Umbilical cord (tissue), 2 donors: ENCODE measurements around the gene CEMIP2. TPM values are rescaled to one million over a fixed set of nuclear protein-coding genes. Genes with fewer than 3 reads are reported as not detected.
A peak's percentile ranks its signal among the peaks of the same experiment; 100 is the strongest.

Experiments used
- DNase-seq: peaks from one replicate; pipeline ENCODE4 v3.0.0-alpha.2; 2015; ENCODE audit warnings: low spot score
- total RNA-seq: library from RNA; depleted of rRNA; stranded (reverse); fragments of >200 nt; gene quantifications from one replicate; pipeline ENCODE4 v1.2.3, GENCODE V29; 2014; ENCODE audit warnings: low replicate concordance; ENCODE audit not compliant: insufficient read depth

Gene CEMIP2
- total RNA-seq, 1 donor from 2014 or later = 116 TPM

DNA sequence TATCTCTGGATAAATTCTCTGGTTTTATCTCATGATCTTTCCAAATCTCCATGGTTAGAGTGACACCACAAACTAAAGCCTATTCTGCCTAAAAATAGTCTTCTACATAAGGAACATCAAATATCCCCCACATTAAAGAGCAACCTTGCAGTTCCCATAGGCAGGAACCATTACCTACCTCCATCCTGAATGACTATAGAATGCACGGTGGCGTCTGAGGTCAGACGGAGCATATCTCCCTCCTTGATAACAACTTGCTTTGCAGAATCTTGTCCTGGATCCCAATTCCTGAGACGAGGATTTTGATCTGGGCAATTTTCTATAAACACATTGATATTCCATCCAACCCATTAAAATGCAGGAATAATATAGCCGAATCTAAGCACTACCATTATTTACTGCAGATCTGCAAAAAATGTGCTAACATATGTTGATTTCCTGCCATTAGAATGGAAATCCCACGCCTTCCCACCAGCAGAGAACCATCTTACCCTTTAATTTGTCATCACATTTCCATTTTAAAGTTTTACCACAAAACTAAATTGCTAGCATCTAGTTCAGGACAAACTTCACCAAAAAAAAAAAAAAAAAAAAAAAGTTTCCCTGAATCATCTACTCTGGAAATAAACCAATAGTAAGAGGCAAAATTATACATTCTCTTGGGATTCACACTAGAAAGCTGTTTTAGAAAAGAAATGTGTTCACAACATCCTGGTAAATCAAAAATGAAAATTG is 22.1 kb downstream of the CEMIP2 start:
- DNase-seq = no peak

DNA sequence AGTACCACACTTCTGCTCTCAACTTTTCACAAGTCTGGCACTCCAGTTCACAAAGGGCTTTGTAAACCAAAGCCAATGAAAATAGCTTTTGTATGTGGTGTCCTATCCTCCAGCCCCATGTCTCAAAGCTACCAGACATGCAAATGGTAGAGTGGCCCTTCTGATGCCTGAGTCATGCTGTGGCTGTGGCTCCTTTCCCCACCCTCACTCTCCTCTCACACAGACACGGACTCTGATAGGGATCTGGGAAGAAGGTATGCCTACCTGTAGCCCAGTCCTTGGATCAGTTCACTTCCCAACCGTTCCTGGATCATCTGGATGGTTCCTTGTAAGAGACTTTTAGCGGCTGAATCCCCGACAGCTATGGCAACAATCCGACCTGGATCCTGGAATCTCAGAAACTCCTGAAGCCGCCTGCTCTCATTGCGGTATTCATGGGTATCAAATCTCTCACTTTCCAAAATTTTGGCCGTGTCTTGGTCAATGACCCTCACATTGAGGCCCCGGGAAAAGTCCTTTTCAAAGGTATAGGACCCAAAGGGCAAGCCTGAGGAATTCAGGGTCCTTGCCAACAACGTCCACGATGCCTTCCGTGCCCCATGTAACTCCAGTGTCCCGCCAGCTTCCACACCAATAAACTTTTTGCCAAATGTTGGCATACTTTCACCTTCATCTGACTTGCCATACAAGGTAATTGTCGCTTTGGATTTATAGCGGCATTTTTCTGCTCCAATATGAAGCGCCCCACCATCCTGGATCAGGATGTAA is 23.4 kb downstream of the CEMIP2 start:
- DNase-seq = no peak

DNA sequence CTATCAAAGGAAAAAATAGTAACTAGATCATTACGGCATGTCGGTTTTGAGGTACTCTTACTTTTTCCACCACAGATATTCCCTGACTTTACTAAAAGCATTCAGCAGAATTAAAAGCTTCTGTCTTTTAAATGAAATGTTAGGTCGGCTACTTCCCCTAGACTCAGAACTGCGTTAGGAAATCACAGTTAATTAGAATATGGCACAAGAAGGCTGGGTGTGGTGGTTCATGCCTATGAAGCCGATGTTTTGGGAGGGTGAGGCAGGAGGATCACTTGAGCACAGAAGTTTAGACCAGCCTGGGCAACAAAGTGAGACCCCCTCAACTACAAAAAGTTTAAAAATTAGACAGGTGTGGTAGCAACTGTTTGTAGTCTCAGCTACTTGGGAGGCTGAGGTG is 24.4 kb downstream of the CEMIP2 start:
- no peak for DNase-seq

DNA sequence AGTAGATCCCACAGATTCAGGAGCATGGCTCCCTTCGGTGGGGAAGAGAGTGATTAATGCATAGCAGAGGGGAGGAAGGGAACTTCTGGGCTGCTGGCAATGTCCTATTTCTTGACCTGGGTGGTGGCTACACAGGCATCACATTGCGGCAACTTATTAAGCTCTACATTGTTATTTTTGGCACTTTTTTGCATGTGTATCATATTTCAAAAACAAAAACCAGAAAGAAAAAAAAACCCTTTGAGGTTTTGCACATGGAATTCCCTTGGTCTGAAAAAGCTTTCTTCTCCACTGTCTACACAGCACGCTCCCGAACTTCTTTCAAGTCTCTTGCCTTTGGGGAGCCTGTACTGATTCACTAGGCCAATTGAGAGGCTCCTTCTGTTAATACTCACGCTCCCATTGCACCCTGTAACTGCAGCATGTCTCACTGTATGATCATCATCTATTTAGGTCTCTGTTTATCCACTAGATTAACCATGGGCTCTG is 25.1 kb downstream of the CEMIP2 start:
- DNase-seq = no peak

DNA sequence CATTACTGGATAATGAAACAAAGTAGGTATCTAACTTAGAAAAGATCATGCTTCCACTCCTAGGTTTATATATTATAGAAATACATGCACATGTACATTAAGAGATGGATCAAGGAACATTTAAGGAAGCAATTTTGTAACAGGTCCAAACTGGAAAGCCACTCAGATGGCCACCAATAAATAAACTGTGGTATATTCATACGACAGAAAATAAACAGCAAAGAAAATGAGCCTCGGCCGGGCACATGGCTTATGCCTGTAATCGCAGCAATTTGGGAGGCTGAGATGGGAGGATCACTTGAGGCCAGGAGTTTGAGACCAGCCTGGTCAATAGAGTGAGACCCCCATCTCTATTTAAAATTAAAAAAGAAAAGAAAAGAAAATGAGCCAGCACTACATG is 25.6 kb downstream of the CEMIP2 start:
- DNase-seq = no peak

DNA sequence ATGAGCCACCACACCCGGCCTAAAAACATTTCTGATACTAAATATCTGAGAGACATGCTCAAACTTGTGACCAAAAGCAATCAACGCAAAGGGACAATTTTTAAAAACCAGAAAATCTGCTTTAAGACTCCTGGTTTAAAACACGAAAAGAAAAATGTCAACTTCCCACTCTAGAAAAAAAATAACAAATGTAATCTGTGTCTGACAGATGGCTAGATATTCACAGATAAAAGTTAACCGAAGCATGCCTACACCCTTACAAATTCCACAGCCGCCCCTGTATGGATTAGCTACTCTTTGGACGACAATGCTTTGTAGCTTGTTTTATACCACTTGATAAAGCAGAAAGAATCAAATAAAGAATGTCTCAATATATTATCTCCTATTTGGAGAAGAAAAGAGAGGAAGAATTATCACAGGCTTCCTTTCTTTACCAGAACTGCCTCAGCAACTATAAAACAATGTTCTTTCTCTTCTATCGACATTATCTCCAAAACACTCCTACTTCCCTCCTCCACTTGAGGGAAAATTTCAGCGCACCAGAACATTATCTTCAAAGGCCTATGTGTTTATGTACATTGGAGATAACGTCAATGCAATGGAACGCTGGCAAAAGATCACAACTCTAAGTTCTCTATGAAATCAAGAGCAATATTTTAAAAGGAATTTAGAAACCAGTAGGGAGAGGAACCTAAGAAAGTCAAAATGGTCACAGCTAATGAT is 26.2 kb downstream of the CEMIP2 start:
- peak; percentile 95 for DNase-seq

DNA sequence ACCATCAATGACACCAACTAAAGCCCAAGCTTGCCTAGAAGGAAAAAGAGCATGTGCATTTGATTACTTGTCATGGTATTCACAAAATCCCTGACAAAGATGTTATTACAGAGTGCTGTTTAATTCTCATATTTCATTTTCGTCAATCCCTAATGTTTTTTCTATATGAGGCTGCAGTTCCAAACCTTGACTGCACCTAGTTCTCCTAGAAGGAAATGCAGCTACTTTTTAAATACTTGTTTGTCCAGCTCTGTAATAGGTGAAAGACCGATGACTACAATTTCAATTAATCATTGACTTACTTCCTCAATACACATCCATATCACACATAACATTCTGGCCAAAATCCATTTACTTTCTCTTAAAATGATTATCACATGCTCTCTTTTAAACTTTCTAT is 28.1 kb downstream of the CEMIP2 start:
- DNase-seq = no peak

DNA sequence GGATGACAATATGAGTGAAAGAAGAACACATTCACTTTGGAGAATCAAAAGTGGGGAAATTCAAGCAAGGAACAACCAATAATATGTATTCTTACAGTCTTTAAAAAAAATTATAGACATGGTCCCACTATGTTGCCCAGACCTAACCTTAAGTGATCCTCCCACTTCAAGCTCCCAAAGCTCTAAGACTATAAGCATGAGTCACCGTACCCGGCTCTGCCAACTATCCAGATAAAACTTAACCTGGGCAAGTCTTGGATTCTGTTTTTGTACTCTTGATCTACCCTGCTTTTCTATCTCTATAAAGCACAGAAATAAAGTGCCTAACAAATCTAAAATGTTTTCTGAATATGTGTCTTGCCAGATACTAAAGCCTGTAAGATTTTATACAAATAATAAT is 30.9 kb downstream of the CEMIP2 start:
- DNase-seq = peak; percentile 28

DNA sequence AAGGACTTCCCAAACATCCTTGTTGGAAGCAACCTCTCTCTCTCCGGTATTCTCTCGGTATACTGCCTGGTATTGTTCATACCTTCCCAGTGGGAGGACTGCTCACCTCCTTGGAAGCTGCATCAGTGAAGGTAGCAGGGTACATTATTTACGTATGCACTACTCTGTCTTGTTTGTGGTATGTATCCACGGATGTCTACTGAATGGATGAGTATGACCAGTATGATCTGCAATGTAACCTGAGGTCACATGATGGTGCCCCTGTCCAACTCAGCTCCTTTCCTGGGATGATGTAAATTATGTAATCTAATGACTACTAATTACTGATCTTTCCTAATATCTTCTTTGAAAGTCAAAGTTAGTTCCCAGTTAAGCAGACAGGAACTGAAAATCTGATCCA is 32.1 kb downstream of the CEMIP2 start:
- no peak for DNase-seq

DNA sequence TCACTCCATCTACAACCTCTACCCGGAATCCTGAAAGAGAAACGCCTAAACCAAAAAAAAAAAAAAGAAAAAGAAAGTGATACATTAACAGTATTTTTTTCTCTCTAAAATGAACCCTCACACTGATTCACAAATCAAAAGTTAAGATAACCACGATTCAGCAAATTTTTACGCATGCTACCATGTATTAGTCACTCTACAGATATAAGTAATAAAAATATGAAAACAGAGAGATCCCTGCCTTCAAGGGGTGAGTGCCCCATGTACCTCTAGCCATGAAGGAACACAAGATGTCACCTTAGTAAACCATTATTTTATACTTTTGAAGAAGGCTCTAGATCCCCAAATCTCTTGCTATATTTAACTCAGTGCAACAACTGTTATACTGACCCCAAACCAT is 33.4 kb downstream of the CEMIP2 start:
- no peak for DNase-seq

DNA sequence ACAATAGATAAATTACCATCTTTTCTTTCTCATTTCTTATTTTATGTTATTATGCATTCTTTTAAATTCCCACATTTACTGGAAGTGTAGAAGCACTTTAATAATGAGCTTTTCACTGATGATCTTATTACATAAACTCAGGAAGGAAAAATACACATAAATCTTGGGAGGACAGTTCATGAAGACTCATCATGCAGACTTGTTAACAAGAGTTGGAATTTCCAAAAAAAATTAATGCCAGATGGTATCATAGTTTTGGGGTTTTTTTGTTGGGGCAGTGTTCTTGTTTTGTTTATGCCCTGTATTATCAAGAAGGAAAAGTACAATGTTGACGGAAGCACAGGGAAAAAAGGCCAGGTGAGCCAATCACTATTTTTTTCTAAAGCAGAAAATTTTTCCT is 35.1 kb downstream of the CEMIP2 start:
- DNase-seq = no peak

DNA sequence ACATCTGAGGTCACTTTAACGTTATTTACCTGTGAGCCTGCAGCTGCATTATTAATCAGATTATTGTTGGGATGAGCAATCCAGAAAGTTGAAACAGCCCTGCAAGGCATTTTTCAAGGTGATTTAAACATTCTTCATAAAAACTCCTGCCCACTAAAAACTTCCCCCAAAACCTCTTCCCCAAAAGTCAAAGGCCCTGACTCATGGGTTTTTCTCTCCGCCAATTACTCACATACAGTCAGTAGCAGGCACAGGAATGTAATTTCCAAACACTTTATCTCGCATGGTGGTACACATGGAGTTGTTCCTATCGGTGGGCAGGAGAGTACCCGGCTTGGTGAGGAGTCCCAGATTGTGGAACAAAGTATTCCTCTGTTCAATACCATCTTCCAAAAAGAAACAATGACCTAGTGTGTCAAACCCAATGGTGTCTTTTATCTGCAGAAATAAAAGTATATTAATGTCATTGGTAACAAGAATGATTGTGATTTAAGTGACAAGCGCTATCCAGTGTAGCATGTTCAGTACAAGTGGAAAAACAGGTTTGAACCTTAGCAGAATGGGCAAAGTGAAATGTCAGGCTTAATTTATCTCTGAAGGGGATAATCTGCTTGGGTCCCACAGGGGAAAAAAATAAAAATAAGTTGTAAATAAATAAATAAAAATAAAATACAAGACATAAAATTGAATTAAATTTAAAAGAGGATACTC is 38.3 kb downstream of the CEMIP2 start:
- DNase-seq = no peak

DNA sequence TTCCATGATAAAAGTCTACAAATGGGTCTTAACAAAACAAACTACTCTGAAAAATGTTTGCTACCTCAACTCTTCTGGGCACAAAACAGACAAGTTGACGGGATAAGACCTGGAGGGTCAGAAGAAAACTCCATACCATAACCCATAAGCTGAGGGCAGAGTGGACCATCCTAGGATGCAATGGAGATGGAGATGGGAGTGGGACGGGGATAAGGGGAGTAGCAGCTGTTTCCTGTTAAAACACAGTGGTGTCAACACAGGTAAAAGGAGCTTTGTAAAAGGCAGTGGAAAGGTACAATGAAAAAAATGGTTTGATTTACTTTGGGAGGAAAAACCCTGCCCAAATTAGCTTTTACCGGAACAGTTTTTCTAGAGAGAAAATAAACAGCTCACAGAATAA is 41.6 kb downstream of the CEMIP2 start:
- DNase-seq = no peak

DNA sequence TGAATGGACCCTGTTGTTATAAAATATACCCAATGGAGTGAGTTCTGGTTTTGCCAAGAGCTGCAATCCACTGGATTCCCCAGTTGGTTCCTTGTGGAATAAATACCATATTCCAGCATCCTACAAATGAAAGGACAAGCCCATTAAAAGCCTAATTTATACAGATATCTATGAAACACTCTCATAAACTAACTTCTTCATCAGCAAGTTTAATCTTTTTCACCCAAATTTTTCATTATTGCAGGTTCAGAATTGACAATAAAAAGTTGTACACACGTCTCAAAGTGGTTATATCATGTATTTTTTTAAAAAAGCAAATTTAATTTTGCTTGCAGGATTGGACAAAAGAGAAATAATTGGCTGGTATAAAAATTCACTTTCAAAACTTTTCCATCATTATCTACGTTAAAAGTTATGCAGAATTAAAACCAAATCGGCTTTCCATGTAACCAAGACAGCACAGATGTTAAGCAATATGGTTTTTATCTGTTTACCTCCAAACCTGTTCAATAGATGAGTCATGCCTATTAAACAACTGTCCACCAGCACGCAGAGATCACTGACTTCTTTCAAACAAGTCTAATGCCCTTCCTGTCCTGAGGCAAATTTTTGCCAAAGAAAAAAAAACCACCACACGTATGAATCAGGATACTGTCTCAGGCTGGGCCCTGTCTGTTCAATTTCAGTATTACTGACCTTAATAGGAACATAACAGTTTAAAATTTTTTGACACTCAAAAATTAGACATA is 42.5 kb downstream of the CEMIP2 start:
- DNase-seq = peak; percentile 48

DNA sequence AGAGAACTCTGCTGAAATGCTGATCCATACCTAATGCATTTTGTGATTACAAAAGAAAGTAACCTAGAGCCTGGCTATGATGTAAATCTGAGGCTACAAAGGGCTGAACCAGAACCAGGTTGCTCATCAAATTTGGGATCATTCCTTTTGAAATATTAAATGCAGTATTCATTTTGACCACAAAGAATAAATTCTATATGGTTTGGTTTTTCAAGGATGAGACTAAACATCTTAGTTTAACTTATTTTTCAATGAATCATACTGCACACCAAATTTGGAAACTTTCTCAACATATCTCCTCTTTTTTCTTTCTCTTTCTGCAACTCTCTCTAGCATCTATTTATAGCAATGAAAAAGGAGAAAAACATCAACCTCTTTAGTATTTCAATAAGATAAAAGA is 46.5 kb downstream of the CEMIP2 start:
- DNase-seq = no peak

DNA sequence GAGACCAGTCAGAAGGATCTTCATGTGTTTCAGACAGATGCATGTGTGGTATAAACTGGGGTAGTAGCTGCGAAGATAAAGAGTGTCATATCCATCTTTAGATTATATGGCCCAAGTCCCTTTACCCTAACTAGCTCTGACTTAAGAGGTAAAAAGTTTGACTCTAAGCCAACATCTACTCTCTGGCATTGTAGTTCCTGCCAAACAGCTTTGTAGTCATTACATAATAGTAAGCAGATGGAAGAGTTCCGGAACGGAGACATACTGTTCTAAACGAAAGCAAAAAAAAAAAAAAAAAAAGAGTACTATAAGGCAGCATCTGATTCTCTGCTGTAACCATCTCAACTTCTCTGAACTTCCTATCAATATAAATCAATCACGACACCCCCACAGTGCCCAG is 48.8 kb downstream of the CEMIP2 start:
- DNase-seq = peak; percentile 35

DNA sequence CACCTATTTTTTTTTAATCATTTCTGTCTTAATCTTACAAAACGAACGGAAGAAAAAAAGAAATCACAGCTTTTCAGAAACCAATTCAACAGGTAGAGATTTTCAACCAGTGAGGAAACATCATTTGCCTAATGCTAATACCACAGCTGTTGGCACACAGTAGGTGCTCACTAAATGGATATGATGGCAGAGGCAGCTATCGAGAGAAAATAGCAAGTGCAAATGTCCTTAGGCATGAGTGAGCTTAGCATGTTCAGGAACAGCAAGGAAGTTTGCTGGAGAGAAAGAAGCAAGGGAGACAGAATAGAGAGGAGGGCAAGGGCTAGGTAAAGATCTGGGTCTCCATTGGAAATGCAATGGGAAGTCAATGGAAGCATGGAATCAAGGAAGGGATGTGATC is 49.2 kb downstream of the CEMIP2 start:
- no peak for DNase-seq

DNA sequence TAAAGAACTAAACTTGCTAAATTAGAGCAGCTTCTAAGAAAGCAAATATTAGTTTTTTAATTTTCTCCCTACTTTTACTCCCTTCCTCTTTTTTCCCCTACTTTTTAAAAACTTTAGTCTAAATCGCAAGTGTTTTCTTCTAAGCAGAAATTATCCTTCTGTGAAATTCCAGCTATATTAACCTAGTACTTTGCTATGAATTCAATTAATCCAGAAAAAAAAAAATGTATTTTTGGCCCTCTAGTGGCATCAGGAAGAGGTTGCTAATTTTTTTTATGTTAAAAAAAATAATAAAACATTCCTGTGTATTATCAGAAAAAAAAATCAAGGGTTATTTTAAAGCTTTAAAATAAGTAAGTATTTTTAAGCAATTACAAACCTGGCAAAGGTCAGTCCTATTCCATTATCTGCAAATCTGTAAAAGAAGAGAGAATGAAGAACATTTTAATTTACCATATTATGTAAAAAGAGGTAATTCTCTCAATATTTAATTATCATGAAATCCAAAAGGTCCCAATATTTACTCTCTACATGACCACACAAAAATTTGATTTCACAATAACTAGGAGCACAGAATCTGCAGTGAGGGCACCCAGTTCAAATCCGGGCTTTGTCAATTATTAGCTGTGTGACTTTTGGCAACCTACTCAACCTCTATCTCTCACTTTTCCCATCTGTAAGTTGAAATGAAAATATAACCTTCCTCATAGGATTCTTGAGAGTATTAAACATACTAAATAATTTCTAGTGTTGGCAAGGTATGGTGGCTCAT is 52.0 kb downstream of the CEMIP2 start:
- DNase-seq = no peak

DNA sequence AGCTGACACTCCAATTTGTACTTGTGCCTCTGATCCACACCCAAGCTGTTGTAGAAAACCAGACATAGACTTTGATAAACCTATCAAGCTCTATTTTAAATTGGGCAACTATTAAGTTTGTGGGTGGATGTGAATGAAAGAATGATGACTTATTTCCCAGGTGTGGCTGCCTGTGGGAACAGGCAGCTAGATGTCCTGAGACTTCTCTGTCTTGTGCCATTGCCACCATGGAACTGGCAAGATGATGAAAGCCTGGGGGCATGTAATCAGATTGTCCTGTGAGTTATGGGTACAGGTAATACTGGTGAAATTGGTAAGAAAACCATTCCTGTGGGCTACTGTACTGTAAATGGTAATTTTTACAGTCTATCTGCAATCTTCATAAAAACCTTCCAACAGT is 57.5 kb downstream of the CEMIP2 start:
- no peak for DNase-seq

DNA sequence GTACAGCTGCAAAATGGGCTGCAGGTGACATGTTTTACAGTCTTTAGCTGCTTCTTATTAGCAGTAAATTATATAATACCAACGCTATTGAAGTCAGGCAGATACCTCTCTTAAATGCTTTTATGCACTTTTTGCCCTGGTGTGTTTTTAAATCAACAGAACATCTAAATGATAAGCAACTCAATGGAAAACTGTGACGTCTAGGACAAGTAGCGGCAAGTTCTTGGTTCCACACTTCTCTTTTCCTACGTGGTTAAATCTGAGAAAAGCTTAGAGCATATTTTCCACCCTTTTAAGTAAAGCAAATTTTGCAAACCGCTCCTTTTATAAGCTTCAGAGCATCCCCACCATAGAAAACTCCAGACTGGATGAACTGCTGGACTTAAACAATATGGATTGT is 58.1 kb downstream of the CEMIP2 start:
- DNase-seq = peak; percentile 61
